CD14-positive monocyte (primary cell): ENCODE data around the gene KCNK3. TPM values are rescaled to one million over a fixed set of nuclear protein-coding genes. Genes with fewer than 3 reads are reported as not detected.

ENCODE experiments used
- DNase-seq, 3 donors: peaks; one replicate each; pipeline ENCODE4 v3.0.0-alpha.2; 2011 to 2022
- H2AFZ ChIP-seq: 2 replicates; pipeline ENCODE4 v1.6.0; 2012; ENCODE audit warnings: mild to moderate bottlenecking, low read depth, low read length, inconsistent platforms; ENCODE audit not compliant: insufficient read depth, poor library complexity, severe bottlenecking
- H3K27ac ChIP-seq, 2 donors: 1 replicate in 1 of 2; 2 replicates in 1 of 2; pipeline ENCODE4 v1.5.1; 2012 to 2013; ENCODE audit warnings: low read length in 2 of 2, control low read depth in 1 of 2, inconsistent platforms in 1 of 2, low read depth in 1 of 2, mild to moderate bottlenecking in 1 of 2
- H3K27me3 ChIP-seq, 2 donors: one replicate each; pipeline versions ENCODE4 v1.6.0 to v1.6.1; 2011 to 2013; ENCODE audit warnings: low read length in 2 of 2; ENCODE audit not compliant: control insufficient read depth in 2 of 2, insufficient read depth in 2 of 2
- H3K36me3 ChIP-seq, 2 donors: replicated peaks in 1 of 2; 1 replicate in 1 of 2; 2 replicates in 1 of 2; pipeline versions ENCODE4 v1.5.1 to v1.6.1; 2012 to 2013; ENCODE audit warnings: low read length in 2 of 2, control low read depth in 1 of 2, inconsistent platforms in 1 of 2, mild to moderate bottlenecking in 1 of 2; ENCODE audit not compliant: insufficient read depth in 2 of 2, control insufficient read depth in 1 of 2
- H3K4me1 ChIP-seq, 2 donors: 1 replicate in 1 of 2; 2 replicates in 1 of 2; pipeline versions ENCODE4 v1.5.1 to v1.6.1; 2012 to 2013; ENCODE audit warnings: low read length in 2 of 2, control low read depth in 1 of 2, inconsistent platforms in 1 of 2, mild to moderate bottlenecking in 1 of 2, moderate library complexity in 1 of 2; ENCODE audit not compliant: insufficient read depth in 2 of 2, control insufficient read depth in 1 of 2
- H3K4me2 ChIP-seq: replicated peaks from 2 replicates; pipeline ENCODE3; 2012; ENCODE audit warnings: low read length, moderate library complexity, mild to moderate bottlenecking; ENCODE audit not compliant: poor library complexity, severe bottlenecking; ENCODE audit errors: extremely low read depth
- H3K4me3 ChIP-seq, 3 experiments: fragments of 200-600 bp in 1 of 3; sonication (generic) in 1 of 3; replicated peaks in 1 of 3; 1 replicate in 2 of 3; 2 replicates in 1 of 3; pipeline ENCODE4 v1.5.1; 2011 to 2013; ENCODE audit warnings: low read length in 3 of 3, mild to moderate bottlenecking in 3 of 3, control low read depth in 2 of 3, low read depth in 2 of 3, inconsistent platforms in 1 of 3, moderate library complexity in 1 of 3
- H3K79me2 ChIP-seq: 2 replicates; pipeline ENCODE4 v1.6.0; 2012; ENCODE audit warnings: mild to moderate bottlenecking, control low read depth, inconsistent platforms, low read length, moderate library complexity; ENCODE audit not compliant: insufficient read depth
- H3K9ac ChIP-seq: 2 replicates; pipeline ENCODE4 v1.6.0; 2017; ENCODE audit warnings: low read length, mild to moderate bottlenecking; ENCODE audit not compliant: insufficient read depth, poor library complexity, severe bottlenecking
- H3K9me3 ChIP-seq, 2 donors: replicated peaks in 1 of 2; 1 replicate in 1 of 2; 2 replicates in 1 of 2; pipeline versions ENCODE4 v1.5.1 to v1.6.1; 2012 to 2013; ENCODE audit warnings: low read length in 2 of 2, control low read depth in 1 of 2; ENCODE audit not compliant: control insufficient read depth in 1 of 2, insufficient read depth in 1 of 2
- H4K20me1 ChIP-seq: 2 replicates; pipeline ENCODE4 v1.6.0; 2012; ENCODE audit warnings: mild to moderate bottlenecking, low read length, control low read depth, moderate library complexity; ENCODE audit not compliant: insufficient read depth
- H3K27ac Mint-ChIP-seq, 7 donors: one replicate each; pipeline ENCODE4 v1.8.0; 2020; ENCODE audit warnings: mild to moderate bottlenecking in 7 of 7, mixed read lengths in 7 of 7, moderate library complexity in 6 of 7, inconsistent platforms in 2 of 7
- H3K27me3 Mint-ChIP-seq, 3 donors: one replicate each; pipeline ENCODE4 v1.8.0; 2021 to 2022; ENCODE audit warnings: low read depth in 3 of 3, mild to moderate bottlenecking in 3 of 3, mixed read lengths in 3 of 3, moderate library complexity in 3 of 3, inconsistent platforms in 1 of 3
- H3K36me3 Mint-ChIP-seq, 2 donors: one replicate each; pipeline ENCODE4 v1.8.0; 2020; ENCODE audit warnings: mixed read lengths in 2 of 2, inconsistent platforms in 1 of 2, mild to moderate bottlenecking in 1 of 2
- H3K4me1 Mint-ChIP-seq: one replicate; pipeline ENCODE4 v1.8.0; 2020; ENCODE audit warnings: mild to moderate bottlenecking, mixed read lengths
- H3K4me3 Mint-ChIP-seq, 2 donors: one replicate each; pipeline ENCODE4 v1.8.0; 2020; ENCODE audit warnings: mild to moderate bottlenecking in 2 of 2, mixed read lengths in 2 of 2, moderate library complexity in 1 of 2
- H3K9me3 Mint-ChIP-seq, 7 donors: one replicate each; pipeline ENCODE4 v1.8.0; 2020 to 2022; ENCODE audit warnings: mixed read lengths in 7 of 7, mild to moderate bottlenecking in 6 of 7, moderate library complexity in 6 of 7, inconsistent platforms in 2 of 7
- WGBS: methylation state at CpG from one replicate; pipeline ENCODE4 v1.1.5; 2013; ENCODE audit warnings: missing lambda C conversion rate; ENCODE audit not compliant: insufficient coverage; 5-methylcytosine and 5-hydroxymethylcytosine counted together
- intact Hi-C, 2 donors: fragments of 100-400 bp; cut with micrococcal nuclease; formaldehyde crosslinking; loops; one replicate each; pipeline versions ENCODE4 v1.15.0 to v1.15.1; 2023
- polyA plus RNA-seq, 3 donors: library from polyadenylated mRNA; depleted of rRNA in 1 of 3; unstranded in 2 of 3; stranded (reverse) in 1 of 3; fragments of 300-500 nt in 2 of 3; fragments of >200 nt in 1 of 3; fragmentation: Illumina TruSeq in 2 of 3; gene quantifications; 1 replicate in 2 of 3; 2 replicates in 1 of 3; pipeline ENCODE4 v1.2.3, GENCODE V29; 2012 to 2021
- TF ChIP-seq, protein P1 (sequence below): fragments of 200-600 bp; IDR thresholded peaks from one replicate; pipeline ENCODE4 v1.8.0; 2022; ENCODE audit warnings: antibody characterized with exemption, mild to moderate bottlenecking

Gene KCNK3
- polyA plus RNA-seq, 3 donors = not detected

DNA sequence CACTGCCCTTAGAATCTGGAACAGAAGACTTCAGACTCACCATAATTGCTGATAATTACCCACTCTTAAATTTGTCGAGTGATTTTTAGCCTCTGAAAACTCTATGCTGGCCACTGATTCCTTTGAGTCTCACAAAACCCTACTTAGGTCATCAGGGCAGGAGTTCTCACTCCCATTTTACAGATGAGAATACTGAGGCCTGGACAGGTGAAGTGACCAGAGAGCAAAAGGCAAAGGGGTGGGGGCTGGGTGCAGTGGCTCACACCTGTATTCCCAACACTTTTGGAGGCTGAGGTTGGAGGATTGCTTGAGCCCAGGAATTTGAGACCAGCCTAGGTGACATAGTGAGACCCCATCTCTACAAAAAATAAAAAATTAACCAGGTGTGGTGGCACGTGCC is 36.8 kb downstream of the KCNK3 start:
- Histone ChIP-seq H3K79me2 (no peaks in the 10 kb centered on the region), H4K20me1 (no peaks in the 10 kb centered on the region), H3K27ac (no peak overlapping the region), H2AFZ (no peak overlapping the region), H3K36me3 (no peaks in the 10 kb centered on the region), H3K4me3 (no peak overlapping the region), H3K9me3 (no peaks in the 10 kb centered on the region), H3K9ac (no peak overlapping the region), H3K27me3 (peaks cover 0 to 26% of the 10 kb centered on the region in 2 donors), H3K4me1 (peaks cover 0 to 4% of the 10 kb centered on the region in 2 donors), H3K4me2 (no peak overlapping the region)
- no peaks in the 10 kb centered on the region for H3K36me3 Mint-ChIP-seq
- TF ChIP-seq, protein P1, sequence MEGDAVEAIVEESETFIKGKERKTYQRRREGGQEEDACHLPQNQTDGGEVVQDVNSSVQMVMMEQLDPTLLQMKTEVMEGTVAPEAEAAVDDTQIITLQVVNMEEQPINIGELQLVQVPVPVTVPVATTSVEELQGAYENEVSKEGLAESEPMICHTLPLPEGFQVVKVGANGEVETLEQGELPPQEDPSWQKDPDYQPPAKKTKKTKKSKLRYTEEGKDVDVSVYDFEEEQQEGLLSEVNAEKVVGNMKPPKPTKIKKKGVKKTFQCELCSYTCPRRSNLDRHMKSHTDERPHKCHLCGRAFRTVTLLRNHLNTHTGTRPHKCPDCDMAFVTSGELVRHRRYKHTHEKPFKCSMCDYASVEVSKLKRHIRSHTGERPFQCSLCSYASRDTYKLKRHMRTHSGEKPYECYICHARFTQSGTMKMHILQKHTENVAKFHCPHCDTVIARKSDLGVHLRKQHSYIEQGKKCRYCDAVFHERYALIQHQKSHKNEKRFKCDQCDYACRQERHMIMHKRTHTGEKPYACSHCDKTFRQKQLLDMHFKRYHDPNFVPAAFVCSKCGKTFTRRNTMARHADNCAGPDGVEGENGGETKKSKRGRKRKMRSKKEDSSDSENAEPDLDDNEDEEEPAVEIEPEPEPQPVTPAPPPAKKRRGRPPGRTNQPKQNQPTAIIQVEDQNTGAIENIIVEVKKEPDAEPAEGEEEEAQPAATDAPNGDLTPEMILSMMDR = no peak
- intact Hi-C loops = no loop called here
- peaks cover 0 to 5% (median 0%) of the 10 kb centered on the region in 7 donors for H3K9me3 Mint-ChIP-seq
- peaks cover 15 to 30% (median 26%) of the 10 kb centered on the region in 3 donors for H3K27me3 Mint-ChIP-seq
- no peaks in the 10 kb centered on the region for H3K4me1 Mint-ChIP-seq
- H3K27ac Mint-ChIP-seq = no peak overlapping the region
- H3K4me3 Mint-ChIP-seq = no peak overlapping the region
- 92% methylated on average over 2 of the region's 2 CpGs for WGBS
- no peak for DNase-seq

DNA sequence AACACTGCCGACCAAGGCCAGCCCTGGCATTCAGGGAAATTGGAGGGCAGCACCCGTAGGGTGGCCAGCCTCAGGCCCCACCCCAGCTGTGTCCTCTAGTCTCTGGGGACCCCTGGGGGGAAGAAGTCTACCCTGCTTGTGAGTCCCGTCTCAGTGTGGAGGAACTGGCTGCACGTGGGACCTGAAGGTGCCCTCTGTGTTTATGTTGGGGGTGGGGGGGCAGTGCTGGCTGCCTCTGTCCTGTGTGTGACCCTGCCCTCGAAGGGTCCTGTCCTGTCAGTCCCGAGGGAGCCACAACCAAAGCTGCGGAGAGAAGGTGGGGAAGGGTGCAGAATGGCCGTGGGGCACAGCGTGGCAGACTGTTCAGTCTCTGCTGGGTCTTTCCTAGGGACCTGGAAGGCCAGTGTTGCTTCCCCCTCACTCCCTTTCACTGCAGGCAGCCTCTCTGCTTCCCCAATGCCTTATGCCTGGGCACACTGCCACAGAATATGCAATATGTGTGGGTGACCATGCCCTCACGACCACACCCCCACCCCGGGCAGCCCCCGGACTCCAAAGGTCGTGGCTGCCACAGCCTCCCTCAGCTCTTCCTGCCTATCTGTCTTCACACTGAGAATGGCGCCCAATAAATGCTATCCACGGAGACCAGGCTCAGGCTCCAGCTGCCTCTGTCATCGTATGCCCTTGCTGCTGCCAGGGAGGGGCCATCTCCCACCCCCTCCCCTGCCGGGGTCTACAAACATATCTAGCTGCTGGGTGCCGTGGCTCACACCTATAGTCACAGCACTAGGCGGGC is 38.2 kb downstream of the KCNK3 start:
- Mint-ChIP-seq H3K27me3 (peaks cover 15 to 30% (median 27%) of the 10 kb centered on the region in 3 donors), H3K27ac (no peak overlapping the region), H3K36me3 (no peaks in the 10 kb centered on the region), H3K4me3 (no peak overlapping the region), H3K4me1 (no peaks in the 10 kb centered on the region), H3K9me3 (peaks cover 0 to 5% (median 0%) of the 10 kb centered on the region in 7 donors)
- Histone ChIP-seq H3K9ac (no peak overlapping the region), H3K27me3 (peaks cover 0 to 26% of the 10 kb centered on the region in 2 donors), H4K20me1 (no peaks in the 10 kb centered on the region), H3K4me3 (no peak overlapping the region), H3K27ac (no peak overlapping the region), H3K79me2 (no peaks in the 10 kb centered on the region), H3K4me1 (peaks cover 0 to 4% of the 10 kb centered on the region in 2 donors), H3K9me3 (no peaks in the 10 kb centered on the region), H2AFZ (no peak overlapping the region), H3K36me3 (no peaks in the 10 kb centered on the region), H3K4me2 (no peak overlapping the region)
- DNase-seq = no peak
- TF ChIP-seq, protein P1 = no peak
- intact Hi-C loops = no loop called here
- WGBS = 61% methylated on average over 9 of the region's 19 CpGs
